Neuronal stem cell (in vitro differentiated cells): Measurements from ENCODE around the gene POLR2H.

Source experiments
- DNase-seq: peaks from one replicate; pipeline ENCODE4 v3.0.0-alpha.2; 2013; ENCODE audit warnings: low spot score
- H2AFZ ChIP-seq: one replicate; pipeline ENCODE4 v1.6.1; 2013; ENCODE audit warnings: mild to moderate bottlenecking, low read length, inconsistent platforms
- H2AK5ac ChIP-seq: 2 replicates; pipeline ENCODE4 v1.6.1; 2013; ENCODE audit warnings: low read depth, mild to moderate bottlenecking, inconsistent platforms, low read length, moderate library complexity, mixed read lengths
- H2BK120ac ChIP-seq: 2 replicates; pipeline ENCODE4 v1.6.1; 2013; ENCODE audit warnings: low read depth, mild to moderate bottlenecking, inconsistent platforms, low read length, moderate library complexity, mixed read lengths
- H2BK12ac ChIP-seq: one replicate; pipeline ENCODE4 v1.6.1; 2013; ENCODE audit warnings: low read length, inconsistent platforms
- H2BK15ac ChIP-seq: 2 replicates; pipeline ENCODE4 v1.6.1; 2013; ENCODE audit warnings: mild to moderate bottlenecking, low read length, inconsistent platforms, mixed read lengths
- H2BK5ac ChIP-seq: one replicate; pipeline ENCODE4 v1.6.1; 2013; ENCODE audit warnings: inconsistent platforms, mild to moderate bottlenecking, low read length, moderate library complexity
- H3K14ac ChIP-seq: one replicate; pipeline ENCODE4 v1.6.1; 2013; ENCODE audit warnings: low read length, inconsistent platforms
- H3K18ac ChIP-seq: 2 replicates; pipeline ENCODE4 v1.6.1; 2013; ENCODE audit warnings: low read length, inconsistent platforms
- H3K23ac ChIP-seq: 2 replicates; pipeline ENCODE4 v1.6.1; 2013; ENCODE audit warnings: low read depth, mild to moderate bottlenecking, mixed read lengths, low read length, inconsistent platforms; ENCODE audit not compliant: poor library complexity
- H3K27ac ChIP-seq: replicated peaks from 3 replicates; pipeline ENCODE4 v1.5.1; 2013; ENCODE audit warnings: low read length, inconsistent platforms
- H3K27me3 ChIP-seq, 3 experiments: 2 replicates each; pipeline ENCODE4 v1.6.1; 2013; ENCODE audit warnings: low read length in 3 of 3, mild to moderate bottlenecking in 2 of 3, inconsistent platforms in 1 of 3, low read depth in 1 of 3, mixed read lengths in 1 of 3, moderate library complexity in 1 of 3; ENCODE audit not compliant: control insufficient read depth in 3 of 3, insufficient read depth in 3 of 3
- H3K36me3 ChIP-seq, 2 donors: replicated peaks in 1 of 2; 2 replicates each; pipeline ENCODE4 v1.6.1; 2013; ENCODE audit warnings: low read length in 2 of 2; ENCODE audit not compliant: control insufficient read depth in 2 of 2, insufficient read depth in 2 of 2
- H3K4ac ChIP-seq: 2 replicates; pipeline ENCODE4 v1.6.1; 2013; ENCODE audit warnings: inconsistent platforms, mild to moderate bottlenecking, low read length, moderate library complexity
- H3K4me1 ChIP-seq, 2 donors: 1 replicate in 1 of 2; 2 replicates in 1 of 2; pipeline ENCODE4 v1.6.1; 2013; ENCODE audit warnings: low read length in 2 of 2, low read depth in 1 of 2; ENCODE audit not compliant: control insufficient read depth in 2 of 2, insufficient read depth in 1 of 2
- H3K4me2 ChIP-seq: one replicate; pipeline ENCODE4 v1.6.1; 2013; ENCODE audit warnings: mild to moderate bottlenecking, low read length, inconsistent platforms; ENCODE audit not compliant: insufficient read depth, poor library complexity, severe bottlenecking
- H3K4me3 ChIP-seq, 2 donors: 2 replicates each; pipeline ENCODE4 v1.5.1; 2013; ENCODE audit warnings: low read length in 2 of 2, mild to moderate bottlenecking in 2 of 2, inconsistent platforms in 1 of 2, moderate library complexity in 1 of 2
- H3K79me1 ChIP-seq: one replicate; pipeline ENCODE4 v1.6.1; 2013; ENCODE audit warnings: low read depth, mild to moderate bottlenecking, inconsistent platforms, low read length, moderate library complexity
- H3K9ac ChIP-seq: one replicate; pipeline ENCODE4 v1.6.1; 2013; ENCODE audit warnings: mild to moderate bottlenecking, low read depth, low read length, inconsistent platforms; ENCODE audit not compliant: poor library complexity
- H3K9me3 ChIP-seq, 2 donors: replicated peaks in 1 of 2; 2 replicates each; pipeline versions ENCODE3 to v1.6.1; 2013; ENCODE audit warnings: low read length in 2 of 2, mild to moderate bottlenecking in 2 of 2, inconsistent platforms in 1 of 2, low read depth in 1 of 2, mixed read lengths in 1 of 2, moderate library complexity in 1 of 2; ENCODE audit not compliant: control insufficient read depth in 2 of 2, insufficient read depth in 1 of 2
- H4K8ac ChIP-seq: one replicate; pipeline ENCODE4 v1.6.1; 2013; ENCODE audit warnings: low read depth, mild to moderate bottlenecking, inconsistent platforms, low read length, moderate library complexity
- H4K91ac ChIP-seq: one replicate; pipeline ENCODE4 v1.6.1; 2013; ENCODE audit warnings: low read length, low read depth, mild to moderate bottlenecking, inconsistent platforms; ENCODE audit not compliant: poor library complexity
- WGBS, 2 donors: extraction: QIAGEN DNeasy Blood & Tissue Kit; methylation state at CpG; one replicate each; pipeline ENCODE4 v1.1.7; 2013; ENCODE audit warnings: missing lambda C conversion rate in 2 of 2, mixed read lengths in 1 of 2; ENCODE audit not compliant: insufficient read length in 2 of 2, insufficient replicate concordance in 1 of 2; ENCODE audit errors: extremely low coverage in 2 of 2; 5-methylcytosine and 5-hydroxymethylcytosine counted together

POLR2H gene

DNA sequence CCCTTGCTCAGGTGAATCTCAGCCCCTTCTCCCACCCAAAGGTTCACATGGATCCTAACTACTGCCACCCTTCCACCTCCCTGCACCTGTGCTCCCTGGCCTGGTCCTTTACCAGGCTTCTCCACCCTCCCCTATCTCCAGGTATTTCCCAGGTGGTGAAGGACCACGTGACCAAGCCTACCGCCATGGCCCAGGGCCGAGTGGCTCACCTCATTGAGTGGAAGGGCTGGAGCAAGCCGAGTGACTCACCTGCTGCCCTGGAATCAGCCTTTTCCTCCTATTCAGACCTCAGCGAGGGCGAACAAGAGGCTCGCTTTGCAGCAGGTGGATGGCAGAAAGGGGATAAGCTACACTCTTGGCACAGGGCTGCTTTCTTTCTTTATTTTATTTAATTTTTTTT, 19.6 kb upstream of the POLR2H start:
- Histone ChIP-seq H3K4me3 (no peak overlapping the region), H2BK5ac (no peak overlapping the region), H4K91ac (no peak overlapping the region), H3K27me3 (no peaks in the 10 kb centered on the region), H3K4me1 (peaks cover 23 to 27% of the 10 kb centered on the region in 2 donors), H2BK15ac (no peak overlapping the region), H2AK5ac (no peak overlapping the region), H3K27ac (no peak overlapping the region), H2BK12ac (no peak overlapping the region), H2AFZ (no peak overlapping the region), H3K14ac (no peak overlapping the region), H3K9me3 (no peaks in the 10 kb centered on the region), H3K9ac (no peak overlapping the region), H3K23ac (no peak overlapping the region), H4K8ac (no peak overlapping the region), H3K18ac (no peak overlapping the region), H3K4ac (no peak overlapping the region), H2BK120ac (no peak overlapping the region), H3K36me3 (peaks cover 30 to 40% of the 10 kb centered on the region in 2 donors), H3K79me1 (peaks cover 2% of the 10 kb centered on the region), H3K4me2 (no peak overlapping the region)
- no peak for DNase-seq
- WGBS, 2 donors = no CpG with 5 or more reads among the region's 7 CpGs

DNA sequence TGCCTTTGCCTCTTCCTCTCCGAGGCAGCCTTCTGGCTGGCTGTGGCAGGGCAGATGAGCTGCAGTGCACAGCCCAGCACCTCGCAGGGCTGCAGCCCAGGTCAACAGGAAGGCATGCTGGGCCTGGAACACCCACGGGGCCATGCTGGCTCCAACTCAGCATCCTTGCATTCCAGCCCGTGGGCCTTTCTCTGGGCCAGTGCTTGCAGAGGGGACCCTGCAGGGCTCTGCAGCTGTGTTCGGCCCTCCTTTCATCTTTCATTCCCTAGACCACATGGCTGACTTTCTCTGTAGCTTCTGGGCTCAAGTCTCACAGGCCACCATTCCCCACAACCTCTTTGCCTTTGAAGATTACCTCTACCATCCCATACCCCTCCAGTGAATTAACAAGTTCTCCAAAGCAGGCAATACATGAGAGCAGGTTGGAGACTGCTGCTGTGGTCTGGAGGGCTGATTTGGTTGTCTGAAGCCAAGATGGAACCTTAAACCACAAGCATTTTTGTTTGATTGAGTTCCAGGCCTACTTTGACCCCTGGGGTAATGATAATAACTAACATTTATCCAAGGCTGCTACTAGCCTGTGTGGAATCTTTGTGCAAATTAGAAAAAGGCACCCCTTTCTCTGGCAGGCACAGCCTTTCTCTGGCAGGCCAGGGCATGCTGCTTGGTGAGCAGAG, 18.2 kb upstream of the POLR2H start:
- Histone ChIP-seq H2AK5ac (no peak overlapping the region), H3K36me3 (peaks cover 34 to 48% of the 10 kb centered on the region in 2 donors), H3K4me3 (no peak overlapping the region), H2BK15ac (no peak overlapping the region), H4K8ac (no peak overlapping the region), H3K27ac (no peak overlapping the region), H3K9ac (peak overlapping the region; percentile 13), H3K14ac (no peak overlapping the region), H3K4ac (no peak overlapping the region), H2AFZ (no peak overlapping the region), H3K18ac (no peak overlapping the region), H2BK12ac (no peak overlapping the region), H3K23ac (peak overlapping the region; percentile 83), H3K27me3 (no peaks in the 10 kb centered on the region), H4K91ac (no peak overlapping the region), H2BK120ac (no peak overlapping the region), H3K9me3 (no peaks in the 10 kb centered on the region), H3K4me1 (peaks cover 14 to 15% of the 10 kb centered on the region in 2 donors), H3K79me1 (peaks cover 2% of the 10 kb centered on the region), H2BK5ac (no peak overlapping the region), H3K4me2 (no peak overlapping the region)
- WGBS, 2 donors = no CpG with 5 or more reads among the region's 5 CpGs
- no peak for DNase-seq

DNA sequence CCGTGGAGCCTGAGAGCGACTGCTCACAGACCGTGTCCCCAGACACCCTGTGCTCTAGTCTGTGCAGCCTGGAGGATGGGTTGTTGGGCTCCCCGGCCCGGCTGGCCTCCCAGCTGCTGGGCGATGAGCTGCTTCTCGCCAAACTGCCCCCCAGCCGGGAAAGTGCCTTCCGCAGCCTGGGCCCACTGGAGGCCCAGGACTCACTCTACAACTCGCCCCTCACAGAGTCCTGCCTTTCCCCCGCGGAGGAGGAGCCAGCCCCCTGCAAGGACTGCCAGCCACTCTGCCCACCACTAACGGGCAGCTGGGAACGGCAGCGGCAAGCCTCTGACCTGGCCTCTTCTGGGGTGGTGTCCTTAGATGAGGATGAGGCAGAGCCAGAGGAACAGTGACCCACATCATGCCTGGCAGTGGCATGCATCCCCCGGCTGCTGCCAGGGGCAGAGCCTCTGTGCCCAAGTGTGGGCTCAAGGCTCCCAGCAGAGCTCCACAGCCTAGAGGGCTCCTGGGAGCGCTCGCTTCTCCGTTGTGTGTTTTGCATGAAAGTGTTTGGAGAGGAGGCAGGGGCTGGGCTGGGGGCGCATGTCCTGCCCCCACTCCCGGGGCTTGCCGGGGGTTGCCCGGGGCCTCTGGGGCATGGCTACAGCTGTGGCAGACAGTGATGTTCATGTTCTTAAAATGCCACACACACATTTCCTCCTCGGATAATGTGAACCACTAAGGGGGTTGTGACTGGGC, 16.8 kb upstream of the POLR2H start:
- WGBS, 2 donors = no CpG with 5 or more reads among the region's 24 CpGs
- DNase-seq = no peak
- Histone ChIP-seq H2BK120ac (no peak overlapping the region), H2BK5ac (peak overlapping the region; percentile 83), H2AK5ac (peak overlapping the region; percentile 48), H2BK12ac (no peak overlapping the region), H3K14ac (no peak overlapping the region), H3K23ac (peak overlapping the region; percentile 80), H3K4me1 (peaks cover 7 to 9% of the 10 kb centered on the region in 2 donors), H3K4ac (no peak overlapping the region), H3K27me3 (no peaks in the 10 kb centered on the region), H3K27ac (no peak overlapping the region), H3K4me3 (no peak overlapping the region), H4K8ac (no peak overlapping the region), H3K9me3 (no peaks in the 10 kb centered on the region), H3K79me1 (peaks cover under 1% of the 10 kb centered on the region), H3K36me3 (peaks cover 36 to 59% of the 10 kb centered on the region in 2 donors), H3K9ac (peak overlapping the region; percentile 50), H2BK15ac (no peak overlapping the region), H2AFZ (no peak overlapping the region), H4K91ac (peak overlapping the region; percentile 32), H3K4me2 (no peak overlapping the region), H3K18ac (peak overlapping the region; percentile 34)
